Neural cell (in vitro differentiated cells): ENCODE data around the gene JAZF1. TPM values are rescaled to one million over a fixed set of nuclear protein-coding genes. Genes with fewer than 3 reads are reported as not detected.

Experiments
- H2AFZ ChIP-seq: fragments of 200-600, 300-800 bp; sonication (generic), shearing (Covaris generic); 2 replicates; pipeline ENCODE4 v1.6.0; 2014; ENCODE audit warnings: low read depth, mild to moderate bottlenecking, antibody characterized with exemption, low read length, moderate library complexity
- H3F3A ChIP-seq: fragments of 200-600 bp; shearing (Covaris generic); 2 replicates; pipeline ENCODE4 v1.6.1; 2016; ENCODE audit warnings: mild to moderate bottlenecking, moderate library complexity, mixed read lengths, antibody characterized with exemption, low read length; ENCODE audit not compliant: insufficient read depth, poor library complexity, severe bottlenecking
- H3K27ac ChIP-seq: fragments of 200-600, 300-800 bp; sonication (generic), shearing (Covaris generic); 2 replicates; pipeline ENCODE4 v1.5.1; 2014; ENCODE audit warnings: mild to moderate bottlenecking, low read length, moderate library complexity
- H3K27me3 ChIP-seq: fragments of 300-800, 200-600 bp; sonication (generic), shearing (Covaris generic); 2 replicates; pipeline ENCODE4 v1.6.0; 2014; ENCODE audit warnings: mild to moderate bottlenecking, low read depth, low read length, moderate library complexity; ENCODE audit not compliant: insufficient read depth
- H3K36me3 ChIP-seq: fragments of 300-800, 200-600 bp; sonication (generic), shearing (Covaris generic); 2 replicates; pipeline ENCODE4 v1.5.1; 2014; ENCODE audit warnings: mild to moderate bottlenecking, antibody characterized with exemption, low read length, moderate library complexity; ENCODE audit not compliant: insufficient read depth
- H3K4me2 ChIP-seq: fragments of 300-800, 200-600 bp; sonication (generic), shearing (Covaris generic); 2 replicates; pipeline ENCODE4 v1.6.0; 2014; ENCODE audit warnings: mild to moderate bottlenecking, low read length
- H3K4me3 ChIP-seq: fragments of 300-800, 200-600 bp; sonication (generic), shearing (Covaris generic); 2 replicates; pipeline ENCODE4 v1.5.1; 2014; ENCODE audit warnings: mild to moderate bottlenecking, low read length, moderate library complexity
- H3K79me2 ChIP-seq: fragments of 200-600 bp; shearing (Covaris generic); replicated peaks from 2 replicates; pipeline ENCODE4 v1.6.0; 2014; ENCODE audit warnings: mild to moderate bottlenecking, low read length, moderate library complexity; ENCODE audit not compliant: insufficient read depth
- H3K9ac ChIP-seq: fragments of 300-800, 200-600 bp; sonication (generic), shearing (Covaris generic); 2 replicates; pipeline ENCODE4 v1.6.1; 2016; ENCODE audit warnings: mild to moderate bottlenecking, low read length, mixed read lengths
- H3K9me2 ChIP-seq: fragments of 200-600 bp; shearing (Covaris generic); 2 replicates; pipeline ENCODE4 v1.6.1; 2016; ENCODE audit warnings: mild to moderate bottlenecking, low read length, mixed read lengths; ENCODE audit not compliant: insufficient read depth
- H3K9me3 ChIP-seq: fragments of 200-600, 300-800 bp; sonication (generic), shearing (Covaris generic); 2 replicates; pipeline ENCODE4 v1.6.1; 2016; ENCODE audit warnings: mild to moderate bottlenecking, mixed run types, low read length, moderate library complexity, mixed read lengths
- H4K20me1 ChIP-seq: fragments of 200-600 bp; shearing (Covaris generic); 2 replicates; pipeline ENCODE4 v1.6.1; 2016; ENCODE audit warnings: mild to moderate bottlenecking, mixed run types; ENCODE audit not compliant: insufficient read depth
- CTCF ChIP-seq: fragments of 450-650 bp; IDR thresholded peaks from 2 replicates; pipeline ENCODE4 v1.5.1; 2014; ENCODE audit warnings: antibody characterized with exemption, mild to moderate bottlenecking, moderate library complexity; ENCODE audit not compliant: poor library complexity, severe bottlenecking
- EP300 ChIP-seq: fragments of 450-650 bp; conservative IDR thresholded peaks from 2 replicates; pipeline ENCODE4 v1.6.1; 2014; ENCODE audit warnings: antibody characterized with exemption, mild to moderate bottlenecking, moderate library complexity; ENCODE audit not compliant: poor library complexity, severe bottlenecking
- EZH2 ChIP-seq: fragments of 200-600, 300-800 bp; shearing (Covaris generic), sonication (generic); IDR thresholded peaks from 2 replicates; pipeline ENCODE4 v1.6.1; 2014; ENCODE audit warnings: antibody characterized with exemption, low read length, borderline replicate concordance, mild to moderate bottlenecking; ENCODE audit not compliant: insufficient read depth, poor library complexity, severe bottlenecking
- MXI1 ChIP-seq: fragments of 450-650 bp; conservative IDR thresholded peaks from 2 replicates; pipeline ENCODE4 v1.6.1; 2014; ENCODE audit warnings: antibody characterized with exemption, mild to moderate bottlenecking; ENCODE audit not compliant: poor library complexity, severe bottlenecking
- POLR2AphosphoS5 ChIP-seq: IDR thresholded peaks from 2 replicates; pipeline ENCODE4 v1.6.1; 2012
- RAD21 ChIP-seq: fragments of 450-650 bp; conservative IDR thresholded peaks from 2 replicates; pipeline ENCODE4 v1.6.1; 2014; ENCODE audit warnings: antibody characterized with exemption, mild to moderate bottlenecking, moderate library complexity
- REST ChIP-seq: IDR thresholded peaks from 2 replicates; pipeline ENCODE4 v1.6.1; 2012; ENCODE audit warnings: borderline replicate concordance
- SMC3 ChIP-seq: fragments of 450-650 bp; conservative IDR thresholded peaks from 2 replicates; pipeline ENCODE4 v1.6.1; 2014; ENCODE audit warnings: antibody characterized with exemption, mild to moderate bottlenecking, moderate library complexity; ENCODE audit not compliant: poor library complexity
- TAF1 ChIP-seq: IDR thresholded peaks from 2 replicates; pipeline ENCODE4 v1.6.1; 2012; ENCODE audit warnings: low read depth
- polyA plus RNA-seq: library from polyadenylated mRNA; depleted of rRNA; stranded (reverse); fragments of >200 nt; gene quantifications from 2 replicates; pipeline ENCODE4 v1.2.3, GENCODE V29; 2014

JAZF1 gene
- polyA plus RNA-seq, 1 donor from 2014 or later, result 29.5 TPM

- no peak overlapping the region for H3K27ac ChIP-seq
- peaks cover 3% of the 10 kb centered on the region for H3K9me2 ChIP-seq
- H3K79me2 ChIP-seq, result no peaks in the 10 kb centered on the region
- H3K36me3 ChIP-seq, result no peaks in the 10 kb centered on the region
- no peaks in the 10 kb centered on the region for H4K20me1 ChIP-seq
- no peaks in the 10 kb centered on the region for H3F3A ChIP-seq
- no peak overlapping the region for H3K9ac ChIP-seq
- no peaks in the 10 kb centered on the region for H3K27me3 ChIP-seq
- no peak overlapping the region for H3K4me2 ChIP-seq
- TF ChIP-seq SMC3 (no peak), TAF1 (no peak), REST (no peak), EP300 (no peak), MXI1 (no peak), EZH2 (no peak), CTCF (no peak), POLR2AphosphoS5 (no peak), RAD21 (no peak)
- no peak overlapping the region for H3K4me3 ChIP-seq
- H2AFZ ChIP-seq, result no peak overlapping the region
- H3K9me3 ChIP-seq, result peaks cover 4% of the 10 kb centered on the region
Measured at GRCh38 chr7:27912751-27913150, 267.8 kb downstream of the JAZF1 start.

- no peaks in the 10 kb centered on the region for H3F3A ChIP-seq
- H3K9me3 ChIP-seq, result peaks cover 4% of the 10 kb centered on the region
- no peak overlapping the region for H3K9ac ChIP-seq
- no peaks in the 10 kb centered on the region for H3K36me3 ChIP-seq
- H3K4me2 ChIP-seq, result no peak overlapping the region
- H4K20me1 ChIP-seq, result no peaks in the 10 kb centered on the region
- H3K27me3 ChIP-seq, result no peaks in the 10 kb centered on the region
- no peak overlapping the region for H2AFZ ChIP-seq
- peaks cover 3% of the 10 kb centered on the region for H3K9me2 ChIP-seq
- H3K79me2 ChIP-seq, result no peaks in the 10 kb centered on the region
- TF ChIP-seq RAD21 (no peak), POLR2AphosphoS5 (no peak), SMC3 (no peak), CTCF (no peak), EP300 (no peak), TAF1 (no peak), MXI1 (no peak), EZH2 (no peak), REST (no peak)
- no peak overlapping the region for H3K27ac ChIP-seq
- H3K4me3 ChIP-seq, result no peak overlapping the region
Measured at GRCh38 chr7:27911920-27912319, 268.7 kb downstream of the JAZF1 start.
